NOMO-1 treated with DMSO at 0.1 percent for 48 hours (cell line): ENCODE results near the gene ADIPOR2.

Experiments used
- DNase-seq: peaks from one replicate; lab custom pipeline; 2025; ENCODE audit not compliant: unreplicated experiment; lab: John Stamatoyannopoulos, UW

Gene ADIPOR2

DNA sequence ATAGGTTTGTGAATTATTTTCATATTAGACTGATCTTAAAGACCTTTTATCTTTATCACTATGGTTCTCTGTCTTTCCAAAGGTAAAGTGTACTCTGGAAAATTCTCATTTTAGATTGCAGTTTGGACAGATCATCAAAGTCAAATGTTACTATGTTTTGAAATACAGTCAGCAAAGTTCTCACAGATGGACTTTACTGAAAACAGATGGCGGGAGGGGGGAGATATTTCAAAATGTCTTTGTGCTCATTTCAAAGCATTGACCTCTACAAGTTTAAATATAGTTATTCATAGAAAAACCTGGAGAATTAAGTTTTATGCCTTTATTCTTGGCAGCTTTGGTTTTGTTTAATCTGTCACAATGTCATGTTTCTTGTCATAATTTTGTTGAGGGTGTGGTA, 77.7 kb downstream of the ADIPOR2 start:
- DNase-seq = no peak

DNA sequence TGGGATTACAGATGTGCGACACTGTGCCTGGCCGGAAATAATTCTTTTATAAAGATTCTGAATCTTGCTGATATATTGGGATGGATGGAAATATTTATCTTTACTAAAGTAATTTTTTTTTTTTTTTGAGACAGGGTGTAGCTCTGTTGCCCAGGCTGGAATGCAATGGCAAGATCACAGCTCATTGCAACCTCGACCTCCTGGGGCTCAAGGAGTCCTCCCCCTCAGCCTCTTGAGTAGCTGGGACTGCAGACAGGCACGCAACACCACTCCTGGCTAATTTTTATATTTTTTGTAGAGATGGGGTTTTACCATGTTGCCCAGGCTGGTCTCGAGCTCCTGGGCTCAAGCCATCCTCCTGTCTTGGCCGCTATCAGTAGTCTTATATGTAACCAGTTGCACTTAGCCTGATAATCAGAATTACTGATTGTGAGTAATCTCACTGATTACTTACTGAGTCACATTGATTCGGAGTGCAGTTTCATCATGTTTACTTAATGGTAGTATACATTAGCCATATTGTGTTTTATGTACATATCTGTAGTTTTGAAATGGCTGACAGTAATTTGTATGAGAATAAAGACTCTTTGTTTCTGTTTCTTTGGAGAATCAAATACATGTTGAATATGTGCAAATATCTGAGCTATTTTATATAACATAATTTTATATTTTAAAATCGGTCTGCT, 79.1 kb downstream of the ADIPOR2 start:
- DNase-seq = no peak

DNA sequence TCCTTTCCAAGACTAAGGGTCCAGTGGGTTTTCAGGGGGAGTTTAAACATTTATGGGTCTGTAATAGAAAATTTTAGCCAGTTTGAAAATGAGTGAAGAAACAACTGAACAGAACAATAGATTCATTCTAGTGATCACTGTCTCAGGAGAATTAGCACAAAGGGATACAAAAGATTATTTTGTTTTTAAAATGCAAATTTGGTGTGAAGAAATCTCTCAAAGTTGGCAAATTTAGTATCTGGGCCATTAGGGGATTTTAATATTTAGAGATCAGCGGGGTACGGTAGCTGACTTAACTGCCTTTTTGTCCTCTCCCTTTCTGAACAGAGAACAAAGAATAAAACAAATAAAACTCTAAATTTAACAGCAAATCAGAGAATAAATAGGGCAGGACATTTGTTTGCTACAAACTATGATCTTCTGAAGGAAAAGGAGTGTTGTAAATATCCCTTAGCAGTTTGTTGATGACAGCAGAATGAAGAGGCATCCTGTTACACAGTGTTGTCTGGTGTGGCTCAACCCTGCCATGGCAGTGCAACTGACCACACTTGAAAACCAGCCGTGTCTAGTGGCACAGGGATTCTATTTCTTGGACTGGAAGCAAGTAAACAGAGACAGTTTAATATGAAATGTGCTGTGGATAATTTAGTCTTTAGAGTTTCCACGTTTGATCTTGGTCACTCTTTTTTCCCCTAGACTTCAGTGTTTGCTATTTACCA, 83.2 kb downstream of the ADIPOR2 start:
- DNase-seq = no peak

DNA sequence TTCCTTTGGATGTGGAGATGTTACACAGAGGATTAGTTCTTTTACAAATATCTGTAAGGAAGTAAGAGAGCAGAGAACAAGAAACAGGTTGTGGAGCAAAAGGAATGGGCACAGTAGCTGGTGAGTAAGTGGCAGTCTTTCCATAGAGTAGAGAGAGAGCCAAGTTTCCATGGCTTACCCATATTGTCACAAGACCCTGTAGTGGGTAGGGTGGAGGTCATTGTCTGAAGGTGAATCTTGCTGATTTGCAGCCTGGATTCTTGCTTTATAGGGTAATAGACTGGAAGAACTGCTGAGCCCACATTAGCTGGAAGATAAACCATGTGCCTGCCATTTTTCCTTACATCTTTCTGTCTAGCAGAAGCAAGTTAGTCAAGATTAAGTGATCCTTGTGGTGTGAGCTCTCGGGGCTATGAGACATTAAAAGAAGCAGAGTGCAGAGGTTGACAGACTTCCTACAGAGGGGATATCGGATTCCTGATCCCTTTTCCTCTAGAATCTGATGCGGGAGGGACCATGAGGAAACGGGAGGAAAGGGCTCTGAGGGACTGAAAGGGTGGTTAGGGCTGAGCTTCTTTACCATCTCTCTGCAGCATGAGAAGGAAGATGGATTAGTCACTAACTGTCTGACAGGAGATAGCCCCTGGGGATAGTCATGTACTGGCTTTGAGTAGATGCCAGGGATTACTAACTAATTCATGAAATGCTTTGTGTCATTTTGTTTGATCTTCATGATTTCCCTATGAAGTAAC, 85.5 kb downstream of the ADIPOR2 start:
- no peak for DNase-seq

DNA sequence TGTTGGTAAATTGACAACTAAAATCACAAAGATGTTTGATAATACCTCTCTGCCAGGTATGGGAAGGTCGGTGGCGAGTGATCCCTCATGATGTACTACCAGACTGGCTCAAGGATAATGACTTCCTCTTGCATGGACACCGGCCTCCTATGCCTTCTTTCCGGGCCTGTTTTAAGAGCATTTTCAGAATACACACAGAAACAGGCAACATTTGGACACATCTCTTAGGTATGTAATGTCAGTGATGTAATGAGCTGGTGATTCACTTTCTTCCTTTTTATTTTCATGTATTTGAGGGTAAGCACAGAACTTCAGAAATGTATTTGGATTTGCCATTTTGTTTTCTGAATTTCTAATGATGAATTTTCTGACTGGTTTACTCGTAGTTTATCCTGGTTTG, 86.9 kb downstream of the ADIPOR2 start:
- no peak for DNase-seq

DNA sequence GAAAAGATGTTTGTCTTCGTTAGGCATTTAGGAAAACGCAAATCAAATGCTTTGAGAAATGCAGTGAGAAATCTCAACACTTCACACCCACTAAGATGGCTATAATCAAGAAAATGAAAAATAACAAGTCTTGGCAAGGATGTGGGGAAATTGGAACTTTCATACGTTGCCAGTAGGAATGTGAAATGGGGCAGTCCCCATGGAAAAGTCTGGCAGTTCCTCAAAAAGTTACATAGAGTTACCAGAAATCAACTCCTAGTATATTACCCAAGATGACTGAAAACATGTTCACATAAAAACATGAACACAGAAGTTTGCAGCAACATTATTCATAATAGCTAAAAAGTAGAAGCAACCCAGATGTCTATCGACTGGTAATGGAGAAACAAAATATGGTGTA, 88.0 kb downstream of the ADIPOR2 start:
- no peak for DNase-seq

DNA sequence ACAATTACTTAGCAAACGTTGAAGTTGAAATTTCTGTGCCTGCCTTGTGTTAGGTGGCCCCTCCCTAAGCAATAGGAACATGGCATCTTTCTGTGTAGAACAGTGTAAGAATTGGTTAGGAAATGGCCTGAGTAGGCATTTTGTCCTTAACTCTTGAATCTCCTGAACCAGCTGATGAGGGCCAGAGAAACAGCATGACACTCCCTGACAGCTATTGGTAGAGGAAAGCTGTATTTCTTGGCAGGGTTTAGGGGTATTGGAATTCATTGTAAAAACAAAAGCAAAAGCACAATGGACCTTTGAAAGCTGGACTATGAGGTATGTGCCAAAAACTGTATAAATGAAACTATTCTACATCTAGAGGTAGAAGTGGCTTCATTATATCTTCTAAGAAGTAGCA, 88.9 kb downstream of the ADIPOR2 start:
- DNase-seq = no peak

DNA sequence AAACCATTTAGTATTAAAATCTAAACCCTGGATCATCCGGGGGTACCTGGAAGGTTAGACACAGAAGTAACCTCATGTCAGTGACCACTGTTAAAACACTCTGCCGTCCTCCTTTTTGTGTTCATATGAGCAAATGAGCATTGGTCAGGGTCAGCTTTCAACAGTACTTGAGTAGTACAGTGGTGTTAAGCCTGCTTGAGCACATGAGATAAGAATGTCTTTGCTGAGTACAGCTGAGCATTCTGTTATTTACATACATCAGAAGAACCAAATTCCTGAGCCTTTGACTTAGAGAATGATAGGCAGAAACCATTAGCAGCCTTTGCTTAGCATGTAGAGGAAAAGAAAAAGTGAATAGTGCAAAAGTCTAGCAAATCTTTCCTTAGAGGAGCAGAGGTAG, 90.9 kb downstream of the ADIPOR2 start:
- DNase-seq = no peak

DNA sequence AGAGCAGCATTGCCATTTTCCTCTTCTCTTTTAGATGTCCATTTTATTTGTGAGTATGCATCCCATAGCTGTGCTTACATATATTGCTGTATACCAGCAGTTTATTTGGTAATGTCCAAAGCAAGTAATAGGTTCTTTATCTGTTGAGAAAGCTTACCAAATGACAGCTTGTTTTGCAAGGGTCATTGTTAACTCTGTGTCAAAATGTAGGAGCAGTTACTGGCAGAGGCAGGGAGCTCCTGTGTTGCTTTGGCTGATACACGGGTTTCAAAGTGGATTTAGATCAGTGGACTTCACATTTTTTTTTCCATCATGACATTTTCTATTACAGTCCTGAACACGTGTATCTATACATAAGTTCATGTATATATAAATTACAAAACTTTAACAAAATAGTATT, 91.3 kb downstream of the ADIPOR2 start:
- no peak for DNase-seq

DNA sequence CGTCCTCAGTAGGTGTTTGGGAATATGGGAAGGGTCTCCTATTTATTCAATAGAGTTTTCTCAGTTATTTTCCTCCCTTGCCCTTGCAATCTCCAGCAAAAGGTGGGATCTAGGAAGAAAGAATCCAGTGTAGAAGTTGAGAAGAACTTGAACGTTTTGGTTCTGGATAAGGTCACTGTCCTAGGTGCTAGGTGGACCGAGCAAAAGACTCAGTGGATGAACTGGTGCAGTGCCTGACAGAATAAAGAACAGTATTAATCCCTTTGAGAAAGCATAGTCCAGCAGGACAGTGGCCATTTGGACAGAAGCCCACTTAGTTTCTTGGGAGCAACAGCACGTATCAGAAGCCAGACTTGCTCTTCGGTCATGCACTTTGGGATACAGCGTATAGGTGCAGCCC, 96.8 kb downstream of the ADIPOR2 start:
- DNase-seq = no peak

DNA sequence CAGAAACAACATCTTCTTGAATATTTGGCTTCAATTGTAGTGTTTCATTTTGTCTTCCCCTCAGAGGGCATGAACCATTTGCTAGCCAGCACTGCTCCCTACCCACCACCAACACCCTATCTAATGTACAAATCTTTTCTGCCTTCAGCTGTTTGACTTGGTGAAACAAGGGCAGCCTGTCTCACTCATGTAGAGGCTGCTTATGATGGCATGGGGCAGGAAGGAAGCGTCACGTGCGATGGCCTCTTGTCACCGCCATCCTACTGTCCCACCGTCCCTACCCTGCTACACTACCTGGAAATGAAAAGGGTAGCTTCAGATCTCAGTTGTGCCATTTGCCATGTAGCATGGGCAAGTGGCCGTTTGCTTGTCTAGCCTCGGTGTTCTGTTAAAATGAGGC, 99.6 kb downstream of the ADIPOR2 start:
- DNase-seq = no peak

DNA sequence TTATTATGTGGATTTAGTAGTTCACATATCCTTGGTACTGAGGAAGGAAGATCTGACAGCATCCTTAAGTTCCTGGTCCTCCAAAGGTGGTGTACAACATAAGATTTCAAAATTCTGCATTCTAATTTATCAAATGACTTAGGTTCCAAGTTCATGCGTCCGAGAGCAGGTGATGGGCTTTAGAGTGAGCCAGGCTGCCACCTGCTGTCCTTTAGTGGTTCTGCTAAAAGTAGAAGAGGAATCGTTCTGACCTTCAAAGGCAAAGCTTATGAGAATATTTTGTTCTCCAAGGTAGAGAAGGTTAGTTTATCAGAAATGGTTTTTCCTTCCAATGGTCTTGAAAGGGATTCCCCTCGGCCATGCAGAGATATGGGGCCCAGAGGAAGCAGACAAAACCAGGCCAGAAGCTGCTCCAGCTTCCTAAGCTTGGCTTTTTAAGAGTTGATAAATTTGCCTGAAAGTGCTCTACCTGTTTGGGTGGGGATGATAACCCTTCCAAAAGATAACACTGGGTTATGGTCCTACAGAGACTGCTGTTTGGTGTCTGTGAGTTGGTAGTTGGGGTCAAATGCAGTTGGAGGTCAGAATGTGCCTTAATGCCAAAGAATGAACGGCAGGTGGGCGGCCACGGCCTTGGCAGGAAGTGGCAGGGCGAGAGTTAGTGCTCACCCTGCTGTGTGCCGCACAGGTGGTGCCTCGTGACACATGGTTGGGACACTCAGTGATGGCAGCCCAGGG, 100.4 kb downstream of the ADIPOR2 start:
- peak; percentile 80 for DNase-seq

DNA sequence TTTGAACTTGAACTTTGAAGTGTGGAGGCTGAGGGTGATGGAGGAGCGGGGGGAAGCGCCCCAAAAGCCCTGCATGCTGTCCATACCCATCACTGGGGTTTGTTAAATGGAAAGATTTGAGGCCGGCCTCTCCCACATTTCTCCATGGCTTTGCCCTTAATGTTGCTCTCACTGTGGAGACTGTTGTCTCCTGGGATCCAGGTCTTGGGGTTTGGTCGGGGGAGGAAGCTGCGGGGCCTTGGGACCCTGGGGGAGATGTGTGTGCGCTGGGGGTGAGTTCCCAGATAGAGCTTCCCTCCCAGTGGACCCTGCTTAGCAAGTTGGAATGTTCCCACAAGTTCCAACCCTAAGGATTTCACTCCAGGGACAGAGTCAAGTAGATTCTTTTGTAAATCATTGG, 101.5 kb downstream of the ADIPOR2 start:
- DNase-seq = no peak

DNA sequence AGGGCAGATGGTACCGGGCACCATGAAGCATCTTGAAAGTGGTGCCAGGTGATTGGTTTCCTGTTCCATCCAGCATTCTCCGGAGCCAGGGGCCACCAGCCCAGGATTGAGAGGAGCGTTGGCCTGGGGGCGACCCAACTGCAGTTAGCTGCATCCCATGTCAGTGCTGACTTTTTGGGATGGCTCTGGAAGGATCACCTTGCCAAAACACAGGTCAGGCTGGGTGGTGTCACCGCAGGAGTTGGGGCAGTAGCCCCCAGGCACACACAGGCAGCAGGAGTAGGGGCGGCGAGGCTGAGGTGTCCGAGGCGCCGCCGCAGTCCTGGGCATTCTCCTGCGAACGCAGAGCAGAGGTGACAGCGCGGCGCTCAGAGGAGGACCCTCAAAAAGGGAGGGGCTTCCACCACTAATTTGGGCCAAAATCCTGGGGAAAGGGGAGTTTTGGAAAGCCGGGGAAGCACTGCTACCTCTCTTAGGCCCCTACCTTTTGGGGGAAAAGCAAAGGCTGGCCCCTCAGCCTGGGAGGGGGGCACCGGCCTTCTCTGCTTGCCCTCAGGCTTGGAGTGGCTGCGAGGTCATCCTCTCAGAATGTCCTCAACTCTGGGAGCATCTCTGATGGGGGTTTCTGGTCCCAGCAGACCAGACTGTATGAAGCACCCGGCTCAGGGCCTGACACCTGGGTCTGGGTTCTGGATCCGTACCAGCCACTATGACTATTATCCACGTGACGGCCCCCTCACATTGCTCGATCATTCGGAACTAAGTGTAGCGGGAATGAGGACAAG, 102.7 kb downstream of the ADIPOR2 start:
- DNase-seq = no peak

DNA sequence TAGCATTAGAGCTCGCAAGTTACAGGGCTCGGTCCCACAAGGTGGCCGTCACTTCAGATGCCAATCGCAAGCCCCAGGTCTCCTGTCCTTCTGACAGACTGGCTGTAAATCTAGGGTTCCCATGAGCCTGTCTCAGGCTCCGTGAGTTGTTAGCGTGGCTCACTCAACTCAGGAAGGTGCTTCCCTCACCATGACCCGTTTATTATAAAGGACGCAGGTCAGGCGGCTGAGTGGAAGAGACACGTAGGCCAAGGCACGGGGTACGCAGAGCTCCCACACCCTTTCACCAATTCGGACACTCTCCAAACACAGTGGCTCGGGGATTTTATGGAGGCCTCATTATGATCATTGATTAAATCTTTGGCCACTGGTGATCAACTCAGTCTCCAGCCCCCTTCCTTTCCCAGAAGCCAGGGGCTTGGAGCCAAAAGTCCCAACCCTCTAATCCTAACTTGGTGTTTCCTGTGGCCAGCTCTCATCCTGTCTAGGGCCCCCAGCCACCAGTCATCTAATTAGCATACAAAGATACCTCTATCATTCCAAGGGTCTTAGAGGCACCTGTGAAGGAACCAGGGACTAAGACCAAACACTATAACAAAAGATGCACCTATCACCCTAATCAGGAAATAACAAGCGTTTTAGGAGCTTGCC, 103.7 kb downstream of the ADIPOR2 start:
- no peak for DNase-seq

DNA sequence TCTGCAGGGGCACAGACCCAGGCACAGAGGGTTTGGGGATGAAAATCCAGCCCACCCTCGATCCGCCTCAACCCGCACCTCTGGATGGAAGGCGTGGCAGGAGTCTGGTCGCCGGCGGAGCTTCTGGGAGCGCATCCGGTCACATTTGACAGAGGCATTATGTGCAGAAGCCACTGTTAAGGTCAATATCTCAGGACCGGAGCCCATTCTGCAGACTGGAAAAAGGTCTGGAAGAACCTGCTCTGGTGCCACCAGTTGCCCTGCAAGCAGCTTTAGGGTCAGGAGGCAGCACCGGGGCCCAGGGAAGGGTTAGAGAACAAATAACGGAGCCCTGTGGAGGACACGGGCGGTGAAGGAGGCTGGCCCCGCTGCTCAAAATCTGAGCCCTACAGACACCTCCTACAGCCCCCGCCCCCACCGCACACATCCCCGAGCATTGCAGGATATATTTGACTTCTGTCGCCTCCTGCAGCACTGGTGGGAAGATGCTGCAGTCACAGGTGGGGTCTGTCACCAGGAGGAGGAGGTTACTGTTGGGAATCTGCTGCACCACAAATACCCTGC, 104.4 kb downstream of the ADIPOR2 start:
- no peak for DNase-seq

DNA sequence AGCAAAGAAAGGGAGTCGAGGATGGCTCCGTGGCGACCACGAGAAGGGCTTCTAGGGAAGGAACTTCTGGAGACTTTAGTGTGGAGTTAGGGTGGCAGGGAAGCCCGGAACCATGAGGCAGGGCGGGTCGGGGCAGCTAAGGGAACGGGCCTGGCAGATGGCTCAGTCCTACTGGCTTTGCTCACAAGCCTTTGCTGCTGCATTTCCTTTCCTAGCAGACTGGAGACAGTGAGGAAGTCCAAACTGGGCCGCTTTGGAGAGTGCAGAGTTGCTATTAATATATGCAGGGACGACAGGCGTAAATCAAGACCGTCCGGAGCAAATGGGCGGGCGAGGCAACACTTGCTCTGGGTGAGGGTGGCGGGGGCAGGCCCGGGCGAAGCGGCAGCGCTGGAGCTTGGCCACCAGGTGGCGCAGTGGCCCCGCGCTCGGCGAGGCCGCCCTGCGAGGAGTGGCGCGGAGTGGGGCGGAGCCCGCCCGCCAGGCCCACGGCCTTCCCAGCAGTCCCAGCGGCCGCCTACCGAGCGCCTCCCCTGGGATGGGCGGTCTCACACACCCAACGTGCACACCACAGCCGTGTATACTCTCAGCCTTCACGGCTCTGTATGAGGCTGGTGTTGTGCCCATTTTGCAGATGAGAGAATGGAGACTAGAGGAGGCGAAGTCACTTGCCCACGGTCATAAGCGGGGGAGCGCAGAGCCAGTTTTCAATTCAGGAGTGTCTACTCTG, 105.1 kb downstream of the ADIPOR2 start:
- DNase-seq = peak; percentile 92

DNA sequence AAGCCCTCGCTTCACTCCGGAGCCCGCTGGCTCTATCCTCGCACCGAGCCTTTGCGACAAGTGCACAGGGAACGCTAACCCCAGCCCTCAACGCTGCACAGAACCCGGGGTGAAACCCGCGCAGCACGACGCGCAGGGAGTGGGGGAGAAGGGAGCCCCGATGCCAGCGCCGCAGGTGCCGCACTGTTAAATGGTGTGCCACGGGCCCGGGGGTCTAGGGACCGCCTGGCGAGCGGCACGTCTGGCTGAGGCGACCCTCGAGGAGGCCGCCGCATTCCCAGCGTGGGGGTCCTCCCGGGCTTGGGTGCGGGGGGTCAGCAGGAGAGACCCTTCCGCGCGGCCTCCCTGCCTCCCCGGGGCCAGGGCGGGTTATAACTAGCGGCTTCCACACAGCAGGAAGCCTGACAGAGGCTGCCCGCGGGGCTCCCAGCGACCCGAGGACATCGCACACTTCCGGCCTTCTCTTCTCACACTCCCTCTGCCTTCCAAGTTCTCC, 105.7 kb downstream of the ADIPOR2 start:
- DNase-seq = peak; percentile 63
